BLaER1 (cell line): ENCODE measurements around the gene MTRF1.
"Not testable (repeated sequence)": the region's sequence is repeated elsewhere in the genome, so short reads cannot be mapped to it uniquely, and the experiment has no call there.

ENCODE experiments used
- H3K27ac ChIP-seq: shearing (Covaris generic); formaldehyde crosslinking; 2 replicates; pipeline ENCODE4 v1.8.1; 2022
- H3K27me3 ChIP-seq: shearing (Covaris generic); formaldehyde crosslinking; 2 replicates; pipeline ENCODE4 v1.8.1; 2022
- H3K36me3 ChIP-seq: shearing (Covaris generic); formaldehyde crosslinking; 2 replicates; pipeline ENCODE4 v1.8.1; 2022
- H3K4me1 ChIP-seq: shearing (Covaris generic); formaldehyde crosslinking; 2 replicates; pipeline ENCODE4 v1.8.1; 2022
- H3K4me2 ChIP-seq: shearing (Covaris generic); formaldehyde crosslinking; 2 replicates; pipeline ENCODE4 v1.8.1; 2022
- H3K4me3 ChIP-seq: shearing (Covaris generic); formaldehyde crosslinking; 2 replicates; pipeline ENCODE4 v1.8.1; 2022
- H3K9ac ChIP-seq: shearing (Covaris generic); formaldehyde crosslinking; 2 replicates; pipeline ENCODE4 v1.8.1; 2022
- H3K9me3 ChIP-seq: shearing (Covaris generic); formaldehyde crosslinking; 2 replicates; pipeline ENCODE4 v1.8.1; 2022
- H4K20me1 ChIP-seq: shearing (Covaris generic); formaldehyde crosslinking; 2 replicates; pipeline ENCODE4 v1.8.1; 2022
- Cebpa-rat ChIP-seq: shearing (Covaris generic); IDR thresholded peaks from 2 replicates; pipeline ENCODE4 v1.8.1; 2022

MTRF1 gene

GRCh38 chr13:41186481-41186880, 76.9 kb downstream of the MTRF1 start:
- no peaks in the 10 kb centered on the region for H3K36me3 ChIP-seq
- H4K20me1 ChIP-seq: no peaks in the 10 kb centered on the region
- H3K27me3 ChIP-seq: no peaks in the 10 kb centered on the region
- H3K9ac ChIP-seq: no peak overlapping the region
- H3K27ac ChIP-seq: no peak overlapping the region
- no peak overlapping the region for H3K4me3 ChIP-seq
- H3K4me2 ChIP-seq: no peak overlapping the region
- no peaks in the 10 kb centered on the region for H3K9me3 ChIP-seq
- no peak for TF ChIP-seq Cebpa-rat
- H3K4me1 ChIP-seq: no peaks in the 10 kb centered on the region

- Histone ChIP-seq H3K27me3 (no peaks in the 10 kb centered on the region), H3K4me3 (no peak overlapping the region), H3K4me1 (no peaks in the 10 kb centered on the region), H3K4me2 (no peak overlapping the region), H3K9me3 (peaks cover 13% of the 10 kb centered on the region), H4K20me1 (no peaks in the 10 kb centered on the region), H3K27ac (no peak overlapping the region), H3K36me3 (no peaks in the 10 kb centered on the region), H3K9ac (no peak overlapping the region)
- no peak for TF ChIP-seq Cebpa-rat
These were observed 81.1 kb downstream of the MTRF1 start for GRCh38 chr13:41182231-41182630.

- peaks cover 2% of the 10 kb centered on the region; the same call in 1 of the 2 replicates for H3K36me3 ChIP-seq
- no peak overlapping the region for H3K4me2 ChIP-seq
- TF ChIP-seq Cebpa-rat: no peak
- no peak overlapping the region for H3K27ac ChIP-seq
- H3K4me3 ChIP-seq: no peak overlapping the region
- H3K9ac ChIP-seq: no peak overlapping the region
- no peaks in the 10 kb centered on the region for H3K4me1 ChIP-seq
- H3K27me3 ChIP-seq: no peaks in the 10 kb centered on the region
- H3K9me3 ChIP-seq: peaks cover 38% of the 10 kb centered on the region
- H4K20me1 ChIP-seq: no peaks in the 10 kb centered on the region
These were observed 83.7 kb downstream of the MTRF1 start for GRCh38 chr13:41179593-41180250.

- no peak for TF ChIP-seq Cebpa-rat
- no peak overlapping the region for H3K4me3 ChIP-seq
- H3K27ac ChIP-seq: no peak overlapping the region
- H3K27me3 ChIP-seq: no peaks in the 10 kb centered on the region
- no peaks in the 10 kb centered on the region for H3K4me1 ChIP-seq
- H3K9ac ChIP-seq: no peak overlapping the region
- no peaks in the 10 kb centered on the region for H4K20me1 ChIP-seq
- peaks cover 49% of the 10 kb centered on the region for H3K9me3 ChIP-seq
- peaks cover 6% of the 10 kb centered on the region; the same call in 1 of the 2 replicates for H3K36me3 ChIP-seq
- no peak overlapping the region for H3K4me2 ChIP-seq
These were observed 85.3 kb downstream of the MTRF1 start for GRCh38 chr13:41178040-41178439.

GRCh38 chr13:41177616-41178015, 85.8 kb downstream of the MTRF1 start:
- no peak for TF ChIP-seq Cebpa-rat
- H3K27ac ChIP-seq: no peak overlapping the region
- H3K4me3 ChIP-seq: no peak overlapping the region
- H3K4me2 ChIP-seq: no peak overlapping the region
- H3K9me3 ChIP-seq: peaks cover 52% of the 10 kb centered on the region
- no peaks in the 10 kb centered on the region for H3K4me1 ChIP-seq
- peaks cover 6% of the 10 kb centered on the region; the same call in 1 of the 2 replicates for H3K36me3 ChIP-seq
- H3K27me3 ChIP-seq: no peaks in the 10 kb centered on the region
- H3K9ac ChIP-seq: no peak overlapping the region
- H4K20me1 ChIP-seq: no peaks in the 10 kb centered on the region

- not testable (repeated sequence) for H3K4me3 ChIP-seq, H3K9ac ChIP-seq, H3K27ac ChIP-seq, H3K4me1 ChIP-seq, H3K36me3 ChIP-seq, H3K27me3 ChIP-seq, H3K4me2 ChIP-seq, H4K20me1 ChIP-seq
- peaks cover 53% of the 10 kb centered on the region for H3K9me3 ChIP-seq
These were observed 87.8 kb downstream of the MTRF1 start for GRCh38 chr13:41175576-41175975.
